PC-3 (cell line): ENCODE results near the gene LSM2. TPM values are rescaled to one million over a fixed set of nuclear protein-coding genes. Genes with fewer than 3 reads are reported as not detected.

Experiments used
- ATAC-seq: fragments of 200-7000 bp; cut with Tn5 transposase; 2 replicates; pipeline ENCODE4 v1.9.1; 2020; ENCODE audit warnings: mild to moderate bottlenecking, moderate library complexity
- BruUV-seq: library from RNA; stranded (reverse); fragments of 400-500 nt; replicated peaks from 2 replicates; lab custom pipeline; 2021; lab: Mats Ljungman, UMichigan
- CTCF ChIA-PET: fragments of 300-600 bp; sonication (Branson Sonifier 250); formaldehyde crosslinking; loops from one replicate; lab custom pipeline; 2022; ENCODE audit warnings: antibody characterized with exemption; lab: Charles Lee
- POLR2A ChIA-PET: fragments of 300-600 bp; sonication (Branson Sonifier 250); formaldehyde crosslinking; loops from one replicate; lab custom pipeline; 2022; ENCODE audit warnings: antibody characterized with exemption; ENCODE audit not compliant: unreplicated experiment; lab: Charles Lee
- DNase-seq: peaks from one replicate; pipeline ENCODE4 v3.0.0-alpha.2; 2015
- H2AFZ ChIP-seq: fragments of 300-600 bp; sonication (generic); 2 replicates; pipeline ENCODE4 v1.6.0; 2016; ENCODE audit warnings: antibody characterized with exemption, low read length
- H3F3A ChIP-seq: fragments of 300-600 bp; sonication (generic); one replicate; pipeline ENCODE4 v1.6.0; 2017; ENCODE audit warnings: antibody characterized with exemption, low read length, control low read depth, mild to moderate bottlenecking; ENCODE audit not compliant: unreplicated experiment
- H3K27ac ChIP-seq: fragments of 300-600 bp; sonication (generic); 2 replicates; pipeline ENCODE4 v1.5.1; 2016; ENCODE audit warnings: mild to moderate bottlenecking, low read length
- H3K27me3 ChIP-seq: fragments of 300-600 bp; sonication (generic); 2 replicates; pipeline ENCODE4 v1.6.1; 2016; ENCODE audit warnings: low read length, mixed read lengths
- H3K36me3 ChIP-seq: fragments of 300-600 bp; sonication (generic); 2 replicates; pipeline ENCODE4 v1.6.1; 2016; ENCODE audit warnings: low read depth, mixed run types, low read length, mixed read lengths
- H3K4me1 ChIP-seq: fragments of 300-600 bp; sonication (generic); 2 replicates; pipeline ENCODE4 v1.5.1; 2016; ENCODE audit warnings: low read length; ENCODE audit not compliant: insufficient read depth
- H3K4me2 ChIP-seq: fragments of 300-600 bp; sonication (generic); 2 replicates; pipeline ENCODE4 v1.6.0; 2016; ENCODE audit warnings: low read length
- H3K4me3 ChIP-seq: fragments of 300-600 bp; sonication (generic); 2 replicates; pipeline ENCODE4 v1.5.1; 2016; ENCODE audit warnings: mild to moderate bottlenecking, low read length, mixed read lengths
- H3K79me2 ChIP-seq: fragments of 300-600 bp; sonication (generic); 2 replicates; pipeline ENCODE4 v1.6.1; 2017; ENCODE audit warnings: low read length, mixed read lengths
- H3K9ac ChIP-seq: fragments of 300-600 bp; sonication (generic); 2 replicates; pipeline ENCODE4 v1.6.0; 2016; ENCODE audit warnings: mild to moderate bottlenecking, low read length
- H3K9me2 ChIP-seq: fragments of 300-600 bp; sonication (generic); replicated peaks from 2 replicates; pipeline ENCODE4 v1.6.1; 2016; ENCODE audit warnings: mixed run types, low read length, mixed read lengths
- H3K9me3 ChIP-seq: fragments of 300-600 bp; sonication (generic); 2 replicates; pipeline ENCODE4 v1.6.1; 2016; ENCODE audit warnings: low read length, mixed read lengths
- H4K20me1 ChIP-seq: fragments of 300-600 bp; sonication (generic); 2 replicates; pipeline ENCODE4 v1.6.1; 2016; ENCODE audit warnings: low read length, mixed read lengths
- EZH2 ChIP-seq: fragments of 300-600 bp; sonication (generic); IDR thresholded peaks from one replicate; pipeline ENCODE4 v1.6.1; 2017; ENCODE audit warnings: antibody characterized with exemption, mild to moderate bottlenecking, low read length; ENCODE audit not compliant: unreplicated experiment
- EZH2phosphoT487 ChIP-seq: fragments of 300-600 bp; sonication (generic); IDR thresholded peaks from 2 replicates; pipeline ENCODE4 v1.6.1; 2018; ENCODE audit warnings: mild to moderate bottlenecking, antibody characterized with exemption, low read length, borderline replicate concordance
- intact Hi-C: fragments of 100-400 bp; cut with micrococcal nuclease; formaldehyde crosslinking; loops from 2 replicates; pipeline ENCODE4 v1.9.0; 2023
- total RNA-seq: library from RNA; depleted of rRNA; stranded (reverse); fragments of >200 nt; gene quantifications from 2 replicates; pipeline ENCODE4 v1.2.3, GENCODE V29; 2014
- TF ChIP-seq, protein P1 (sequence below): fragments of 300-600 bp; sonication (generic); conservative IDR thresholded peaks from 2 replicates; pipeline ENCODE4 v1.5.1; 2017; ENCODE audit warnings: antibody characterized with exemption, low read depth, mild to moderate bottlenecking, low read length

LSM2 gene
- total RNA-seq, 1 experiment from 2014 or later, result 143 TPM

GRCh38 chr6:31785475-31785874 is 21.3 kb downstream of the LSM2 start:
- ChIA-PET CTCF (no interaction called here), POLR2A (interaction anchor here (0.8 kb wide), 1 partner anchor 42 kb away, joined by 4 read pairs; no protein-coding TSS in a partner anchor)
- Histone ChIP-seq H3K4me1 (no peaks in the 10 kb centered on the region), H3K4me2 (no peak overlapping the region), H3K9me3 (no peaks in the 10 kb centered on the region), H3K4me3 (no peak overlapping the region), H4K20me1 (no peaks in the 10 kb centered on the region), H3K27me3 (no peaks in the 10 kb centered on the region), H2AFZ (no peak overlapping the region), H3K36me3 (peaks cover 44% of the 10 kb centered on the region), H3K27ac (no peak overlapping the region), H3K9me2 (no peaks in the 10 kb centered on the region), H3K9ac (no peak overlapping the region), H3K79me2 (peaks cover 9% of the 10 kb centered on the region), H3F3A (no peaks in the 10 kb centered on the region)
- intact Hi-C loops, result no loop called here
- no peak for DNase-seq
- TF ChIP-seq EZH2phosphoT487, result no peak
- TF ChIP-seq EZH2, result no peak
- TF ChIP-seq, protein P1, sequence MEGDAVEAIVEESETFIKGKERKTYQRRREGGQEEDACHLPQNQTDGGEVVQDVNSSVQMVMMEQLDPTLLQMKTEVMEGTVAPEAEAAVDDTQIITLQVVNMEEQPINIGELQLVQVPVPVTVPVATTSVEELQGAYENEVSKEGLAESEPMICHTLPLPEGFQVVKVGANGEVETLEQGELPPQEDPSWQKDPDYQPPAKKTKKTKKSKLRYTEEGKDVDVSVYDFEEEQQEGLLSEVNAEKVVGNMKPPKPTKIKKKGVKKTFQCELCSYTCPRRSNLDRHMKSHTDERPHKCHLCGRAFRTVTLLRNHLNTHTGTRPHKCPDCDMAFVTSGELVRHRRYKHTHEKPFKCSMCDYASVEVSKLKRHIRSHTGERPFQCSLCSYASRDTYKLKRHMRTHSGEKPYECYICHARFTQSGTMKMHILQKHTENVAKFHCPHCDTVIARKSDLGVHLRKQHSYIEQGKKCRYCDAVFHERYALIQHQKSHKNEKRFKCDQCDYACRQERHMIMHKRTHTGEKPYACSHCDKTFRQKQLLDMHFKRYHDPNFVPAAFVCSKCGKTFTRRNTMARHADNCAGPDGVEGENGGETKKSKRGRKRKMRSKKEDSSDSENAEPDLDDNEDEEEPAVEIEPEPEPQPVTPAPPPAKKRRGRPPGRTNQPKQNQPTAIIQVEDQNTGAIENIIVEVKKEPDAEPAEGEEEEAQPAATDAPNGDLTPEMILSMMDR, result no peak
- no peak for ATAC-seq
- no TSS peak for BruUV-seq

DNA sequence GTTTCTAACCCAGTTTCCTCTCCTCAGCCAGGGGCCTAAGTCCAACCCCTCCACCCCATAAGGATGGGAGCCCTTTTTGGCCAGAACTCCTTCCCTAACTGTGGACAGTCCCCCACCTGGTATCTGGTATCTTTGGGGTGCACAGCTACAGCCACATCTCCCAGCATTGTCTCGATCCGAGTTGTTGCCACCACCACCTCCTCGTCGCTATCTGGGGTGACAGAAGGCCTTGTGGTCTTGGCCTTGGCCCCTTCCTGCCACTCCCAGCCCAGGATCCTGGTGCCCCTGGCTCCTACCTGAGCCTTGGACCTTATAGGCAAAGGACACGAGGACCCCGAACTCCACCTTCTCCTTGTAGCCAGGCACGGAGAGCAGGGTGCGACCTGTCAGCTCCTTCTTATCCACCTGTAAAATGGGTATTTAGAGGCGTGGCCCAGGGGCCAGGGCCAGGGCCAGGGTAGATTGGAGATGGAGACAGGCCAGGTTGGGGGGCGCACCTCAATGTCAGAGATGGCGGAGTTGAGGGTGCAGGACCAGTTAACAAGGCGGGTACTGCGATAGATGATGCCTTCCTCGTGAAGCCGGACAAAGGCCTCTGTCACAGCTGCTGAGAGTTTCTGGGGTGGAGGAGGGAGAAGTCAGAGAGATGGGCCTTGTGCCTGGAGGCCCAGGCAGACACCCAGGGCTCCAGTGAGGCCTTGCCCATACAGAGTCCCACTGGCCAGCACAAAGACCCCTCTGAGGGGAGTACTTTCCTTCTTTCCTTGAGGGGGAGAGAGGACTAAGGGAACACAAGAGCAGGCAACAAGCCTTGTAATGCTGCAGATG is 22.5 kb downstream of the LSM2 start:
- CTCF ChIA-PET, result no interaction called here

More for the DNA sequence above, 22.5 kb downstream of the LSM2 start:
- ATAC-seq (no peak), DNase-seq (no peak)
- no peaks in the 10 kb centered on the region for H3K4me1 ChIP-seq
- no peak for TF ChIP-seq EZH2
- TF ChIP-seq EZH2phosphoT487, result no peak
- TF ChIP-seq, protein P1, result no peak
- H3F3A ChIP-seq, result no peaks in the 10 kb centered on the region
- no peak overlapping the region for H3K9ac ChIP-seq
- H4K20me1 ChIP-seq, result no peaks in the 10 kb centered on the region
- H3K9me3 ChIP-seq, result no peaks in the 10 kb centered on the region
- H3K79me2 ChIP-seq, result peaks cover 5% of the 10 kb centered on the region
- H3K4me3 ChIP-seq, result no peak overlapping the region
- intact Hi-C loops, result no loop called here
- H2AFZ ChIP-seq, result no peak overlapping the region
- no TSS peak for BruUV-seq
- no peaks in the 10 kb centered on the region for H3K9me2 ChIP-seq
- peaks cover 52% of the 10 kb centered on the region for H3K36me3 ChIP-seq
- POLR2A ChIA-PET, result no interaction called here
- H3K27ac ChIP-seq, result no peak overlapping the region
- H3K27me3 ChIP-seq, result no peaks in the 10 kb centered on the region
- no peak overlapping the region for H3K4me2 ChIP-seq
